OCI-M2 (cell line): Measurements from ENCODE around the gene TMPRSS4.
"Not testable (repeated sequence)": the region's sequence is repeated elsewhere in the genome, so short reads cannot be mapped to it uniquely, and the experiment has no call there.

ENCODE experiments used
- DNase-seq: peaks from one replicate; lab custom pipeline; 2025; ENCODE audit not compliant: unreplicated experiment; lab: John Stamatoyannopoulos, UW

Gene TMPRSS4

GRCh38 chr11:118056806-118057205, 20.1 kb upstream of the TMPRSS4 start:
- no peak for DNase-seq

DNA sequence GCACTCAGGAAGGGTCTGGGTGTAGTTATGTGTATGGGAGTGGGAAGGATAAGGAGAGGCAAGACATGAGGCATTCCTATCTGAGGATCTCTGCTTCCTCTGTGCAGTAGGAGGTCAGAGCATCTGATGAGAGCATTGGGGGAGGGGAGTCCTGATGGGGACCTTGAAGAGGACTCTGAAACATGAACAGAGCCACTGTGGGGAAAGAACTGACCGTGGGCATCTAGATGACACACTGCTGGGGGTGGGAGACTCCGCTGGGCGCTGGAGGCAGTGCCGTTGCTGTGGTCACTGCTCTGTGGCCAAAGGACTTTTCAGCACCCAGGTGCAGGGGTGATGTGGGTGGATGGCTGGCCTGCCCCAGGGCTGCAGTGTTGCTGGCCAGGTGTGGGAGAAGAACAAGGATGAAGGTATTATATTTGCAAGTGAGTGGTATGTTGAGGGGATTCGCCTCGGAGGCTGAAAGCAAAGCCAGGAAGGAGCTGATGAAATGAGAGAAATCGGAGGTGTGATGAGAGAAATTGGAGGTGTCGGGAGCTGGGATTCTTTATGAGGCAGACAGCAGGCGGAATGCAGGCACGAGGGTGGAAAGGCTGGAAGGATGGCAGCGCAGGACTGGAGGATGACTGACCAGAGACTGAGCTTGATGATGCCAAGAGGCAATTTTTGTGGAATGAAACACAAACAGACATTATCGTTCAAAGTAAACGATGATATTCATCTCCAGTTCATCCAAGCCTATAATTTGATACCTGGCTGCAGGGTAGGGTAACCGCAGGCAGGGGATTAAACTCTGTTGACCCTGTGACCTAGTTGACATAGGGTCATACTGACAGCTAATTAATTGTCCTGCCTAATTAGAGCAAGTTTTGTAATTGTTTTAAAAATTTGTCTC, 19.4 kb upstream of the TMPRSS4 start:
- DNase-seq: no peak

DNA sequence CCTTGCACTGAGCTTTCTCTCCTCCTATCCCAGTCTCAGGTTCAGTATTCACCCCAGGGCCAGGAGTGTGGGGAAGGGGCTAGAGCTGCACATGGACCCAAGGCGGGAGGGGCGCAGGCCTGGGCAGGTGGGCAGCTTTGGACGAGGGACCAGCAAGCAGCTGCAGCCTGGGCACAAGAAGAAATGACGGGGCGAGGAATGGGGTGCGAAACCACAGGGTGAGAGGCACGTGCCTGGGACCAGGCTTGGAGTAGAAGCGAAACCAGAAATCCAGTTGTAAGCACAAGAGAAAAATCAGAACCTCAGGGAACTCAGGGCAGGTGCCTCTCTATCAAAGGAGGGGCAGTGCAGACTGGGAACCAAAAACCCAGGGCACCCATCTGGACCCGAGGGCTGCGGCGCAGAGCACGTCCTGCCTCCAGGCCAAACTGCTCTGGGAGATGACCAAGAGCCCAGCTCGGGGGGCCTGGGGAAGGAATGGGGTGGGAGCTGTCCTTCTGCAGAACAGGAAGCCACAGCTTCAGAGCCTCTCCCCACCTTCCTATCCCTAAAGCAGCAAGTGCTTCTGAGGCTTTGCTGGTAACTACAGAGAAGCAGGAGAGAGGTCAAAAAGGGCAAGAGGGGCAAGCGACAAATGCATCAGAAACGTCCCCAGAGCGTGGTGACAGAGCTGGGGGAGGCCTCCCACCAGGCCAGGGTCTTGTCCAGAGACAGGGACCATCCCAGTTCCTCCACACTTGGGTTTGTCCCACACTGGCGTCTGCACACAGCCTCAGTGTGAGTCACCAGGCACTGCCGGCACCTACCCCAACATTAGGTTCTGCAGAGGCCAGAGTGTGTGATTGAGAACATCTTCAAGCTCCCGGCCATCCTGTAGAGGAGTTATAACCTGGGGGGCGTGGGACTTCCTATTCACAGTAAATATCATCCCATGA, 18.3 kb upstream of the TMPRSS4 start:
- DNase-seq: no peak

GRCh38 chr11:118059246-118059940, 17.5 kb upstream of the TMPRSS4 start:
- no peak for DNase-seq

- DNase-seq: no peak
Measured at GRCh38 chr11:118060081-118060661, 16.7 kb upstream of the TMPRSS4 start.

DNA sequence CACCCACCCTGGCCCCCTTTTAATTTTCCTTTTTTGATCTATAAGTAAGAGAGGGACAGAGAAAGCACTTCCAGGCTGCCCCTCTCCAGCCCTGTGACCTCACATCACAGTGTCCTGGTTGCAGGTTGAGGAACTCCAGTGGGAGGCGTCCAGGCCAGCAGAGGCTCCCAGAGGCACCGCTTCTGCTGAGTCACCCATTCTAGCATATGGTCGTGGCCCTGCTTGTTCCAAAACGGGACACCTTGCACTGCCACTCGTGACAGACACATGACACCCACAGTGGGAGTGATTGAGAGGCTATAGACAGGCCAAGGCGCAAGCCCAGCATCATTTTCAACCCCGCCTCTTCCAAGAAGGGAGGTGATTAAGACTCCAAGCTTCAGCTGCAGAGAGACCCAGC, 16.0 kb upstream of the TMPRSS4 start:
- DNase-seq: no peak

- no peak for DNase-seq
Measured at GRCh38 chr11:118061586-118062125, 15.2 kb upstream of the TMPRSS4 start.

DNA sequence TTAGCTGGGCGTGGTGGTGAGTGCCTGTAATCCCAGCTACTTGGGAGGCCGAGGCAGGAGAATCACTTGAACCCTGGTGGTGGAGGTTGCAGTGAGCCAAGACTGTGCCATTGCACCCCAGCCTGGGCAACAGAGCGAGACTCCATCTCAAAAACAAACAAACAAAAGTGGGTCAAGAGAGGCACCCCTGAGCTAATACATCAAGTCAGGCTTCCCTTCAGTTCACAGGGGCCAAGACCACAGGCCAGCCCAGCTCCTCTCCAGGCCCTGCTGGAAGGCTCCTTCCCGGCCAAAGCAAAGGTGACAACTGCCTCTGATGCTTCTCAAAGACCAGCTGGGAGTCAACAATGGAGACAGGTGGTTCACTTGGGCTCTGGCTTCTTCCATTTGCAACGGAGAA, 14.7 kb upstream of the TMPRSS4 start:
- not testable (repeated sequence) for DNase-seq

GRCh38 chr11:118062631-118063030, 14.2 kb upstream of the TMPRSS4 start:
- not testable (repeated sequence) for DNase-seq

DNA sequence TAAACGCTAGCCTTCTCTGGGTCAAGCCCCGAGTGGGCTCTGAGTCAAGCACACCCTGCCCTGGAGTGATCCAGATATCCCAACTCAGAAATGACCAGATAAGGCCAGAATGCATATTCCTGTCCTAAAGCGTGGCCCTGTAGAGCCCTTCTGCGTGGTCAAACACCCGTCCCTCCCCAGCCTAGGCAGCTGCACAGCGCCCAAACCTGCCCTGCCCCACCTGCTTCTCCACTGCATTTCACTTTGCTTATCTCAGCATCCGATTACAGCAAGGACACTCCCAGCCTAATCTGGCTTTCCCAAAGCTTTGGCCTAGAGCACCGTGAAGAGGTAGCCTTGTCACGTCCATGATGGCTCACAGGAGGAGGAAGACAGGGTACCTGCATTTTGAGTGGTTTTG, 11.9 kb upstream of the TMPRSS4 start:
- DNase-seq: no peak

DNA sequence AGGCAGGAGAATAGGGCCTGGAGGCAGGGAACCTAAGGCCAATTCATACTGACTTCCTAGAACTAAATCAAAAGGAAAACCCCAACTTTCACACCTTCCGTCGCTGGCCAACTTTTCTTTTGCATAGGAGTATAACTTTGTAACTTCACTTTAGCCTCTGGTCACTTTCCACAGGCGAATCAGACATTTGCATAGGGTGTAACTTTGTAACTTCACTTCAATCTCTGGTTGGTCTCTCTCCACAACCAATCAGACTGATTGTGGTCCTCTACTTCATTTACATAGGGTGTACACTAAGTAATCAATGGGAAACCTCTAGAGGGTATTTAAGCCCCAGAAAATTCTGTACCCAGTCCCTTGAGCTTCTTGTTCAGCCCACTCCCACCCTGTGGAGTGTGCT, 11.5 kb upstream of the TMPRSS4 start:
- DNase-seq: no peak

DNA sequence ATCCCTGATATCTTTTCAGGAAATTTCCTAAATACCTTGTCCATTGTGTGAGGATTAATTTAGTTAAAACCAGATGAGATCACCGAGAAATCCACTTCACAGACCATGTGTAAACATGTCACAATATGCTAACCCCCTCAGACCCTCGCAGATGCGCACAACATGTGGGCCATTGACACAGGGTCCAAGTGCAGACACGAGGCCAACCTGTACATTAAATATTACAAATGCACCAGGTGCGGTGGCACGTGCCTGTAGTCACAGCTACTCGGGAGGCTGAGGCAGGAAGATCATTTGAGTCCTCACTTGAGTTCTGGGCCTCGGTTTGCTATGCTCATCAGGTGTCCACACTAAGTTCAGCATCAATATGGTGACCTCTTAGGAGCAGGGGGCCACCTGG, 9.9 kb upstream of the TMPRSS4 start:
- no peak for DNase-seq

GRCh38 chr11:118068206-118068944, 8.5 kb upstream of the TMPRSS4 start:
- DNase-seq: no peak

GRCh38 chr11:118068945-118069612, 7.8 kb upstream of the TMPRSS4 start:
- no peak for DNase-seq

DNA sequence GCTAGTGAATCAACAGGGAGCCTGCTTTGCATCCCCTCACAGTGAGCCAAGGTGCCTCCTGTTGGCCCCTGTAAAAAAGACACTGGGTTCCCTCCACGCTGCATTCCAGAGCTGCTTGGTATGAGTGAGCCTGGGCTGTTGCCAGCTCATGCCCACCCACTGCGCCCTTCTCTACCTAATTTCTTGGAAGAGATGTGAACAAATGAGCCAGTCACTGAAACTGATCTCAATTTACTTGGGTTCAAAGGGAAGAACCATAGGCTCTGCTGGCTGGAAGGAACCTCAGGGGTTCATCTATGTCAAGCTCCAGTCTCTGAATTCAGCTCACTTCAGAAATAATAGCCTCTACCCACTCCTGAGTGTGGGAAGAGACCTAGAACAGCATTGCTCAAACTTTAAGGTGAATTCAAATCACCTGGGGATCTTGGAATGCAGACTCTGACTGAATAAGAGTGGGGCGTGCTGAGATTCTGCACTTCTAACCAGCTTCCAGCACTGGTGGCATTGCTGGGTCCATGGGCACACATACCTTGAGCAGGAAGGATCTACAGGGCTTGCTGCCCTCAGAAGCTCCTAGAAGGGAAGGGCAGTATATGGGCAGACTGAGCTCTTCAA, 5.4 kb upstream of the TMPRSS4 start:
- no peak for DNase-seq

DNA sequence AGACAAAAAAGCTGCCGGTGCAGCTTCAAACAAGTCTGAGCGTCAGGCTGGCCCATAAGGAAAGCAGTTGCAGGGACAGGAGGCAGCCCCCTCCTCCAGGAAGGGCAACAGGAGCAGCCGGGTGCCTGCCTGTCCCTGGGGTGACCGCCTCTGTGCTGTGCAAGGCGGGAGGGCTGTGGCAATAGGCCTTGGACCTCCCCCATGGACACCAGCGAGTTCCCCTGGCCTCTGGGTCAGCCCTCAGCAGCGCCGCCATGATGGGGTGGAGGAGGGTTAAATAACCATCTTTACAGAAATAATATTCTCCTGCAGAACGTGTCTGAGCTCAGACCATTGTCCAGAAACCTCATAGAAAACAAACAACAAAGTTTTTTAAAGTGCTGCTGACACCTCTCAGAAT, 3.3 kb upstream of the TMPRSS4 start:
- no peak for DNase-seq

GRCh38 chr11:118074091-118074685, 2.7 kb upstream of the TMPRSS4 start:
- no peak for DNase-seq

DNA sequence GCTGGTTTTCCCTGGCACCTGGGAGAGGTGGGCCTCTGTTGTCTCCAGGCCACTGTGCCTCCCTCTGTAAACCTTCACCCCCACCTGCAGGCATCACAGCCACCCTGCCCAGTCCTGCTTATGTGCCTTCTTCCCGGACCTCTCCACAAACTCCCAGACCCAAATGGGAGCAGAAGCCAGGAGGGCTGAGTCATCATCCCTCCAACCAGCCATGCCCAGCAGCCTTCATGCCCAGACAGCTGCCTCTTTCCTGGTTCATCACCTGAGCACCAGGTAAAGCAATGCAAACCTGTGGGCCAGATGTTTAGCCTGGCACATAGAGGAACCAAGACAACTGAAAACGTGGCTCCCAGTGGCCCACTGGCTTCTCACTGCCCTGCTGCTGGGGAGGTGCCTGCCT, 2.1 kb upstream of the TMPRSS4 start:
- DNase-seq: no peak
